NCI-H82 treated with DMSO at 0.1 percent for 48 hours (cell line): Measurements from ENCODE around the gene MSANTD3.

Experiments used
- DNase-seq: peaks from one replicate; lab custom pipeline; 2025; ENCODE audit not compliant: unreplicated experiment; lab: John Stamatoyannopoulos, UW

Gene MSANTD3

DNA sequence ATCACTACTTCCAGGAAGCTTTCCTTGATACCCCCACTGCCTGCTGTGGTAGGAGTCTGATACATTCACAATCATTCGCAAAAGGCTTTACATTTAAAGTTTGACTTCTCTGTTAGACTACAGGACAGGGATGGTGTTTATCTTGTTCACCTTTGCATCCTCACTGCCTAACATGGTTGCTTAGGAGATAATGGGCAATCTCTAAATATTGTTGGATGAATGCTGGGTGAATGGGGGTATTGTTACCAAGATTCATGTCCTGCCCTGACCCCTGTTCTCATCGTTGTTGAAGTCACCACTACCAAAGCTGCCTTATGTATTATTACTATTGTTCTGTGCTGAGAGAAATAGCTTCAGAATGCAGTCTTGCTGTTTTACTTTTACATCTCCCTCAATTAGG is 38.3 kb downstream of the MSANTD3 start:
- DNase-seq, result no peak

- no peak for DNase-seq
Observed at GRCh38 chr9:100465761-100466160, 38.8 kb downstream of the MSANTD3 start.

- no peak for DNase-seq
Observed at GRCh38 chr9:100466171-100466828, 39.4 kb downstream of the MSANTD3 start.

DNA sequence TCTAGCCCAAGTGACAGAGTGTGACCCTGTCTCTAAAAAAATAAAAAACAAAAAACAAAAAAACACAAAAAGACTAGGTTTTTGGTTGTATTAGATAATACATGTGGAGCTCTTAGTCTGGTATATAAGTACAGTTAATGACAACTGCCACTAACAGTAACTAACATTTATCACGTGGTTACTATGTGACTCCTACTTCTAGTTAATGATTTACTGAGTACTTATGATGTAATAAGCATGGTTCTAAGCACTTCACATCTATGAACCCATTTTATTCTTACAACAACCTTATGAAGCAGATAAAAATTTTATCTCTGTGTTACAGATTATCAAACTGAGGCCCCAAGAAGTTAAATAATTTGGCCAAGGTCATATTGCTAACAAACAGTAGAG is 39.9 kb downstream of the MSANTD3 start:
- no peak for DNase-seq

DNA sequence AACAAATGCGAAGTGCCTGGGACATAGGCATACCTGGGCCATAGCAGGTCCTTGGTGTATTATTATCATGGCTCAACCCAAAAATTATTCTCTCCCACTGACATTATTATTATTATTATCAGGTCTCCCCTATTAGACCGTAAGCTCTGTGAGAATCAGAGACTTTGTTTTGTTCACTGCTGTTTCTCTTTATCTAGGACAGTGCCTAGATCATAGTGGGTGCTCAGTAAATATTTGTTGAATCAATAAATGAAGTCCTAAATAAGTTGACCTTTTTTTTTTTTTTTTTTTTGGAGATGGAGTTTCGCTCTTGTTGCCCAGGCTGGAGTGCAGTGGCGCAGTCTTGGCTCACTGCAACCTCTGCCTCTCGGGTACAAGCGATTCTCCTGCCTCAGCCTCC is 41.1 kb downstream of the MSANTD3 start:
- DNase-seq, result no peak

DNA sequence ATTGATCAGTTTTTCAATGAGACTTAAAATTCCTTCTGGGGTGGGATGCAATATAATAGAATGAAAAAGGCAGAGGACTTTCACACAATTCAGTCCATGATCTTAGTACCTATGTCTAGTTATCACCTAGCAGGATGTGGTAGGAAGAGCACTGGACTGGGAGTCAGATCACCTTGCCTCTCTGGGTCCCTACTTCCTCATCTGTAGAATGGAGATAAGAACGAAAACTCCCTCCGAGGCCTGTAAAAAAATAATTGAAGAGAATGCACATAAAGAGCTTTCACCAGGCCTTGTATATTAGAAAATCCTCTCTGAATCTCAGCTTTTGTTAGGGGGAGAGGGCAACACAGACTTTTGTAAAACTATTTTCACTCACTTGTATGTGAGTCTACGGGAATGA is 45.3 kb downstream of the MSANTD3 start:
- no peak for DNase-seq

DNA sequence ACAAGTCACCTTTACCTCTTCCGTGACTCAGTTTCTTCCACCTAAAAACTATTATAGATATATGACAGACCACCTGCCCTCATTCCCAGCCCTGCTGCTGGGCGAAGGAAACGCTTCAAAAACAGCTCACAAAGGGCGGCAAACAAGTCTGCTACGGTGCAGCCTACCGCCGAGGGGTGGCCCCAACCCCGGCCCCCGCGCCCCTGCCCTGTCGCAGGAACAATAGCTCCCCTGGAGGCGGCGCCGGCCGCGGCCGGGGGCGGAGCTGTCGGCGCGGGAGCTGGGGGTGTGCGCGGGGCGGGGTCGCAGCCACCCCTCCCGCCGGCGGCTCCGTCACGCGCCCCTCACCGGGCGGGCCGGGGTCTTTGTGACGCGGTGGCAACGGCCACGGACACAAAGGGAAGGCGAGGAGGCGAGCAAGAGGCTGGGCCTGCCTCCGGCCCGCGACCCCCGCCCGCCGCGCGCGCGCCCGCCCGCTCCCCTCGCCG is 45.9 kb downstream of the MSANTD3 start, which contains the start of gene TMEFF1:
TSS of gene TMEFF1 (plus strand) at position 362 of the 488 bp plus-strand sequence. CDS start 396 bp downstream, outside the sequence.
- DNase-seq, result peak; percentile 33

GRCh38 chr9:100473276-100474081 is 46.5 kb downstream of the MSANTD3 start:
- no peak for DNase-seq

DNA sequence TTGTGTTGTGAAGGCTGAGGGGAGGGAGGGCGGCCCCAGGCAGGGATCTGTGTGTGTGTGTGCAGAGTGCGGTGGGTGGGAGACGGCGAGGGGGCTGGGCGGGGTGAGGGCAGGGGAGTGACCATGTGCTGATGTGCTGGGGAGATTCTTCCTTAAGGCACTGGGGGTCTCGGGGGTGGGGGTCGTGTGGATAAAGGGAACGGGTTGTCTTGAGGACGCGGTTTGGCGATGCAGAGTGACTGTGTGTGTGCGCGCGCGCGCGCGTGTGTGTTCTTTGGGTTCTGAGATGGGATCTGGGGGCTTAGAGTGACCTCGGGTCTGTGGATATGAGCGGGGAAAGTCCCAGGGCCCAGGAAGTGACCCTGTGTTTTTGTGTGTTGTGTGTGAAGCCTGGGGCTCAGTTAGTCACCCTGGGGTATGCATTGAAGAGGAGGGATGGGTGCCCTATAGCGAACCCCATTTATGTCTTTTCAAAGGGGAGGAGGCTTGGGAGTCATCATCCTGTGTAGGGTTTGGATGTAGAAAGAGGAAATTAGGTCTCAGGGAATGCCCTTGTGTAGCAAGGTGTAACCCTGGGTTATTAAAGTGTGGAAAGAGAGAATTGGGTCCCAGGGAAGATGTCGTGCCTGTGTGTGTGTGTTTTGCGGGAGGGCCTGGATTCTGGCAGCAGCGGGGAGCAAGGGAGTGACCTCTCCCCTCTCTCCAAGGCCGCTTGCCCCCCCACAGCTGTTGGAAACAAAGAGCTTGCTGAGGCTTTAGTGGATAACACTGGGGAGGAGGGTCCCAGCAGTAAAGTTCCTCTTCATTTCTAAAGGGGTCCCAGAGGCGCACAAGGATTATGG is 47.4 kb downstream of the MSANTD3 start:
- DNase-seq, result no peak

- DNase-seq, result no peak
Observed at GRCh38 chr9:100474924-100475276, 48.0 kb downstream of the MSANTD3 start.

- DNase-seq, result no peak
Observed at GRCh38 chr9:100477241-100477640, 50.3 kb downstream of the MSANTD3 start.

GRCh38 chr9:100478192-100478591 is 51.2 kb downstream of the MSANTD3 start:
- no peak for DNase-seq

- DNase-seq, result no peak
Observed at GRCh38 chr9:100479820-100480219, 52.9 kb downstream of the MSANTD3 start.

DNA sequence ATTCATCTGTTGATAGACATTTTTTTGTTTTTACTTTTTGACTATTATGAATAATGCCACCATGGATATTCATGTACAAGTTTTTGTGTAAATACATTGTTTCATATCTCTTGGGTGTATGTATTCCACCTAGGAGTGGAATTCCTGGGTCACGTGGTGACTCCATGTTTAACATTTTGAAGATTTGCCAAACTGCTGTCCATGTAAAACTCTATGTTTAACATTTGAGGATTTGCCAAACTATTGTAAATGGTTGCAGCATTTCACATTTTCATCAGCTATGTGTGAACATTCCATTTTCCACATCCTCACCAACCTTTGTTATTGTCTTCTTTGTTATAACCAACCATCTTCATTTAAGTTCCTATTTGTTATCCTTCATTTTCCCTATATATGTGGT is 58.3 kb downstream of the MSANTD3 start:
- no peak for DNase-seq

DNA sequence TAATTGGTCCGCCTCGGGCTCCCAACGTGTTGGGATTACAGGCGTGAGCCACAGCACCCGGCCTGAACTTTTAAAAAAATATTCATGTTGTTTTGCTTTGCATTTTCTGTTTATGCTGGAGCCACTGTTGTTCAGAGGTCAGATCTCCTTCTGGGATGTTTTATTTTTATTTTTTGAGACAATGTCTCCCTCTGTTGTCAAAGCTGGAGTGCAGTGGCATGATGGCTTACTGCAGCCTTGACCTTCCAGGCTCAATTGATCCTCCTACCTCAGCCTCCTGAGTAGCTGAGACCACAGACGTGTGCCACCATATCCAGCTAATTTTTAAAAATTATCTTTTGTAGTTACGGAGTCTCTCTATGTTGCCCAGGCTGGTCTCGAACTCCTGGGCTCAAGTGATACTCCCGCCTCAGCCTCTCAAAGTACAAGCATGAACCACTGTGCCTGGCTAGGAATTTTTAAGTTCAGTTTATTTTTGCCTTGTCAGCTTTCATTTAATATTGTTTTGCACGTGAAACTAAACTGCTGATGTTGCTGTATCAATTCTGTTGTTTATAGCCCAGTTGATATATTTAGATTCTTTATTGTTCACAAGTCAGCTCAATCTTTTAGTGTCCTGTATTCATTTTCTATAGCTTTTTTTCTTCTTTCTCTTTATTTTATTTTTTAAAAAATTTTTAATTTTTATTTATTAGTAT is 59.7 kb downstream of the MSANTD3 start:
- no peak for DNase-seq

- DNase-seq, result no peak
Observed at GRCh38 chr9:100488177-100488576, 61.2 kb downstream of the MSANTD3 start.

GRCh38 chr9:100489836-100490235 is 62.9 kb downstream of the MSANTD3 start:
- no peak for DNase-seq

GRCh38 chr9:100492952-100493351 is 66.0 kb downstream of the MSANTD3 start:
- DNase-seq, result no peak

GRCh38 chr9:100498592-100498991 is 71.6 kb downstream of the MSANTD3 start:
- DNase-seq, result no peak

GRCh38 chr9:100499460-100499859 is 72.5 kb downstream of the MSANTD3 start:
- DNase-seq, result no peak

- DNase-seq, result no peak
Observed at GRCh38 chr9:100499866-100500265, 72.9 kb downstream of the MSANTD3 start.
